HG02943 (cell line): ENCODE data around the gene KRTAP20-4.

ENCODE experiments used
- ATAC-seq: cut with Tn5 transposase; IDR thresholded peaks from one replicate; pipeline ENCODE4 v1.9.1; 2021; ENCODE audit warnings: mild to moderate bottlenecking, low read depth, moderate library complexity; ENCODE audit not compliant: unreplicated experiment

Gene KRTAP20-4

GRCh38 chr21:30620522-30620921 lies at the start of gene KRTAP20-4:
Gene KRTAP20-4, plus strand, starts transcription at chr21:30620627.
- no peak for ATAC-seq

GRCh38 chr21:30577766-30578165 lies 42.7 kb upstream of the KRTAP20-4 start:
- ATAC-seq = no peak

- ATAC-seq = no peak
Observed at GRCh38 chr21:30579346-30579745, 41.1 kb upstream of the KRTAP20-4 start.

- ATAC-seq = no peak
Observed at GRCh38 chr21:30580132-30580531, 40.3 kb upstream of the KRTAP20-4 start.

GRCh38 chr21:30582870-30583269 lies 37.6 kb upstream of the KRTAP20-4 start:
- no peak for ATAC-seq

GRCh38 chr21:30590297-30590696 lies 30.1 kb upstream of the KRTAP20-4 start, which contains the start of gene KRTAP22-2:
Gene KRTAP22-2, minus strand, starts transcription at chr21:30590397.
- ATAC-seq = no peak

GRCh38 chr21:30592140-30592539 lies 28.3 kb upstream of the KRTAP20-4 start, which contains the start of gene KRTAP6-3:
Gene KRTAP6-3, plus strand, starts transcription at chr21:30592440. Its CDS starts 6 bp downstream, at chr21:30592446.
- ATAC-seq = no peak

GRCh38 chr21:30598802-30599201 lies 21.6 kb upstream of the KRTAP20-4 start, which contains the start of gene KRTAP6-2:
Gene KRTAP6-2, minus strand, starts transcription at chr21:30598902. Its CDS starts 28 bp downstream, at chr21:30598874.
- no peak for ATAC-seq

- no peak for ATAC-seq
Observed at GRCh38 chr21:30600787-30601186, 19.6 kb upstream of the KRTAP20-4 start, which contains the start of gene KRTAP22-1. Gene KRTAP22-1, plus strand, starts transcription at chr21:30601087.

GRCh38 chr21:30605968-30606367 lies 14.5 kb upstream of the KRTAP20-4 start:
- ATAC-seq = no peak

- no peak for ATAC-seq
Observed at GRCh38 chr21:30612132-30612531, 8.3 kb upstream of the KRTAP20-4 start.

GRCh38 chr21:30613836-30614235 lies 6.6 kb upstream of the KRTAP20-4 start, which contains the start of gene KRTAP6-1:
Gene KRTAP6-1, minus strand, starts transcription at chr21:30613930. Its CDS starts 26 bp downstream, at chr21:30613904.
- ATAC-seq = no peak

GRCh38 chr21:30615199-30615598 lies 5.2 kb upstream of the KRTAP20-4 start:
- no peak for ATAC-seq

- no peak for ATAC-seq
Observed at GRCh38 chr21:30616125-30616524, 4.3 kb upstream of the KRTAP20-4 start, which contains the start of gene KRTAP20-1. Gene KRTAP20-1, plus strand, starts transcription at chr21:30616425. Its CDS starts 30 bp downstream, at chr21:30616455.

- ATAC-seq = no peak
Observed at GRCh38 chr21:30620080-30620479, 347 bp upstream of the KRTAP20-4 start.

- no peak for ATAC-seq
Observed at GRCh38 chr21:30623362-30623761, 2.9 kb downstream of the KRTAP20-4 start.

- ATAC-seq = no peak
Observed at GRCh38 chr21:30625449-30626165, 5.2 kb downstream of the KRTAP20-4 start.

GRCh38 chr21:30628109-30628508 lies 7.7 kb downstream of the KRTAP20-4 start:
- no peak for ATAC-seq

GRCh38 chr21:30629200-30629599 lies 8.8 kb downstream of the KRTAP20-4 start:
- ATAC-seq = no peak

GRCh38 chr21:30634906-30635305 lies 14.5 kb downstream of the KRTAP20-4 start, which contains the start of gene KRTAP20-2:
Gene KRTAP20-2, plus strand, starts transcription at chr21:30635206. Its CDS starts 58 bp downstream, at chr21:30635264.
- no peak for ATAC-seq

GRCh38 chr21:30638686-30639085 lies 18.3 kb downstream of the KRTAP20-4 start:
- no peak for ATAC-seq

- ATAC-seq = no peak
Observed at GRCh38 chr21:30642564-30642963, 22.1 kb downstream of the KRTAP20-4 start, which contains the start of gene KRTAP20-3. Gene KRTAP20-3, plus strand, starts transcription at chr21:30642864.
